HuH-7 (cell line): ENCODE measurements around the gene OR8D1.
"Not testable (repeated sequence)": the region's sequence is repeated elsewhere in the genome, so short reads cannot be mapped to it uniquely, and the experiment has no call there.

Experiments used
- DNase-seq: peaks from one replicate; pipeline ENCODE4 v3.0.0; 2011; ENCODE audit warnings: low spot score

OR8D1 gene

DNA sequence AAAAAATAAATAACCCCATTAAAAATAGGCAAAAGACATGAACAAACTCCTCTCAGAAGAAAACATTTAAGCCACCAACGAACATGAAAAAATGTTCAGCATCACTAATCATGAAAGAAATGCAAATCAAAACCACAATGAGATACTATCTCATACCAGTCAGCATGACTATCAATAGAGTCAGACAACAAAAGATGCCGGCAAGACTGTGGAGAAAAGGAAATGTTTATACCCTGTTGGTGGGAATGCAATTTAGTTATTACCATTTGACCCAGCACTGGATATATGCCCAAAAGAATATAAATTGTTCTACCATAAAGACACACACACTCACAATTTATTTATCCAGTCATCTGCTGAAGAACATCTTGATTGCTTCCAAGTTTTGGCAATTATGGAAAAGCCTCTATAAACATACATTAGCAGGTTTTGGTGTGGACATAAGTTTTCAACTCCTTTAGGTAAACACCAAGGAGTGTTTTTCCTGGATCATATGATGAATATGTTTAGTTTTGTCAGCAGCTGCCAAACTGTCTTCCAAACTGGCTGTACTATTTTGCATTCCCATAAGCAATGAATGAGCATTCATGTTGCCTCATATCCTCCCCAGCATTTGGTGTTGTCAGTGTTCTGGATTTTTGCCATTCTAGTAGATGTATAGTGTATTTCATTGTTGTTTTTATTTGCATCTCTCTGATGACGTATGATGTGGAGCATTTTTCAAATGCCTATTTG lies 28.0 kb downstream of the OR8D1 start:
- DNase-seq = no peak

DNA sequence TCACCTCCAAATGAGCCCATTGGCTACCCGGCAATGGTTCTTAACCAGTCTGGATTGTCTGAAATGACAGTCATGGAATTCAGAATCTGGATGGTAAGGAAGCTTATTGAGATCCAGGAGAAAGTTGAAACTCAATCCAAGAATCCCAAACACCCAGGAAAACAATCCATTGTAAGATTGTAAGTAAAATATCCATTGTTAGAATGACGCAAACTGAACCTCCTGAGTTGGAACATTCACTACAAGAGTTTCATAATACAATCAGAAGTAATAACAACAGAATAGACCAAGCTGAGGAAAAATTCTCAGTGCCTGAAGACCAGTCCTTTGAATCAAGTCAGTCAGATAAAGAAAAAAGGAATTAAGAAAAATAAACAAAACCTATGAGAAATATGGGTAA lies 35.5 kb downstream of the OR8D1 start:
- DNase-seq = no peak

GRCh38 chr11:124277804-124278203 lies 35.9 kb downstream of the OR8D1 start:
- DNase-seq = no peak

- no peak for DNase-seq
Measured at GRCh38 chr11:124277207-124277606, 36.5 kb downstream of the OR8D1 start.

DNA sequence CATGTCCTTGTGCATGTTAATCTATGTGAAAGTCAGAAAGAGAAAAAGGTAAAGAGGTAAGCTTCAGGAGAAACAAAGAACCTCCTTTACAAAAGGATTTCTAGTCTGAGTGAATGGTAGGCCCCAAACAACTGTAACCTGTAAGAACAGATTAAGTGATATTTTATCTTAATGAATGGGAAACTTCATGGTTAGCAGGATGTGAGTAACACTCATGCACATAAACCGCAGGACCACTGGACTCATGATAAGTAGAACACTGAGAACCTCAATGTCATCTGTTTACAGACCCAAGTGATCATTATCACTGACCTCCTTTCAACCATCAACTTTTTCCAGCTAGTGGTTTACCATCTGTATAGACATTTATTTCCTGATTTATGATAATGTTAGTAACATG lies 37.7 kb downstream of the OR8D1 start:
- DNase-seq = no peak

- DNase-seq = no peak
Measured at GRCh38 chr11:124274000-124274399, 39.7 kb downstream of the OR8D1 start.

DNA sequence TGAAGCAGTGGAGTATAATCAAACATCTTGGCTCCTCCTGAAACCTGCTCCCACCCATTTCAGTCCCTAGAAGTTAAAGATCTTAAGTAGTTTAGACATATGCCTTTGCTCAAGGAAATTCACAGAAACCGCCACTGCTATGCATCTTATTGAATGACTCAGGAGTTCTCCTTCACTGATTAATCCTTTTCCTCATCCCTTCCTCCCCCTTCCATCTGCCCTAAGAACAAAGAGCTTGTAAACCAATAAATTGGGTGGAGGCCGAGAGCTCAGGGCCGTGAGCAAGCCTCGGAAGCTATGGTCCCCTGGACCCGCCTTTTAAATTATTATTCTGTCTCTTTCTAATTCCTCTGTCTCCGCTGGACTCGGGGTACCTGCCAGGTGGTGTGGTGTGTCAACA lies 42.9 kb downstream of the OR8D1 start:
- not testable (repeated sequence) for DNase-seq

- not testable (repeated sequence) for DNase-seq
Measured at GRCh38 chr11:124265041-124265440, 48.7 kb downstream of the OR8D1 start.

GRCh38 chr11:124256076-124256475 lies 57.7 kb downstream of the OR8D1 start, which contains the start of gene OR8G5:
OR8G5 (plus strand) TSS chr11:124256376; CDS start chr11:124264932, 8,556 bp downstream.
- DNase-seq = no peak
